ENCODE data around the gene UPF3A.

DNA sequence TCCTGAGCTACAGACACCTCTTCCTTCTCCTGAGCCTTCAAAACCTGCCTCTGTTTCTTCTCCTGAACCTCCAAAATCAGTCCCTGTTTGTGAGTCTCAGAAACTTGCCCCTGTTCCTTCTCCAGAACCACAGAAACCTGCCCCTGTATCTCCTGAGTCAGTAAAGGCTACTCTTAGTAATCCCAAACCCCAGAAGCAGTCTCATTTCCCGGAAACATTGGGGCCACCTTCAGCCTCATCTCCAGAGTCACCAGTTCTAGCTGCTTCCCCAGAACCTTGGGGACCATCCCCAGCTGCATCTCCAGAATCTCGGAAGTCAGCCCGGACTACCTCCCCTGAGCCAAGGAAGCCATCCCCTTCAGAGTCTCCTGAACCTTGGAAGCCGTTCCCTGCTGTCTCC is 42.9 kb downstream of the UPF3A start:
- TF ChIP-seq CTCF (IDR thresholded peaks at IDR 0.05) (no peak), EP300 (IDR thresholded peaks at IDR 0.05) (no peak), POLR2A (IDR thresholded peaks at IDR 0.05) (no peak), POLR2AphosphoS5 (IDR thresholded peaks at IDR 0.05) (no peak)

Measured in stomach (tissue), 4 donors.